Colonic mucosa (tissue), 4 donors: ENCODE results near the gene FYTTD1. TPM values are rescaled to one million over a fixed set of nuclear protein-coding genes. Genes with fewer than 3 reads are reported as not detected.

Experiments used
- DNase-seq: peaks from one replicate; pipeline ENCODE4 v3.0.0-alpha.2; 2020
- H3K27ac ChIP-seq: fragments of 200-600 bp; one replicate; pipeline ENCODE4 v1.8.0; 2021
- H3K27me3 ChIP-seq: fragments of 200-600 bp; one replicate; pipeline ENCODE4 v1.8.0; 2021
- H3K36me3 ChIP-seq: fragments of 200-600 bp; one replicate; pipeline ENCODE4 v1.8.0; 2021
- H3K4me1 ChIP-seq: fragments of 200-600 bp; one replicate; pipeline ENCODE4 v1.8.0; 2021; ENCODE audit warnings: mild to moderate bottlenecking
- H3K4me3 ChIP-seq: fragments of 200-600 bp; one replicate; pipeline ENCODE4 v1.8.0; 2021
- H3K9ac ChIP-seq, 2 donors: one replicate each; pipeline ENCODE4 v1.7.0; 2013; ENCODE audit warnings: control low read depth in 2 of 2, low read depth in 2 of 2, low read length in 2 of 2
- H3K9me3 ChIP-seq: fragments of 200-600 bp; one replicate; pipeline ENCODE4 v1.8.0; 2021
- intact Hi-C: fragments of 100-400 bp; cut with DNase I; formaldehyde crosslinking; loops from one replicate; pipeline ENCODE4 v1.14.1; 2022
- total RNA-seq, 2 donors: library from RNA; stranded (reverse); fragmentation: NEBNext Ultra II Directional in 1 of 2; extraction: Animal tissue kit (Norgen Biotek cat#: 25700) in 1 of 2; gene quantifications; one replicate each; pipeline ENCODE4 v1.2.1, GENCODE V29; 2021
- TF ChIP-seq, protein P1 (sequence below): fragments of 200-600 bp; IDR thresholded peaks from one replicate; pipeline ENCODE4 v1.8.0; 2022; ENCODE audit warnings: antibody characterized with exemption, mild to moderate bottlenecking
- donor health status: healthy.
- donor health status: DM: no; HTN: no; CAD: no.
- donor health status: DM: no; HTN: no; CAD: no.

FYTTD1 gene
- total RNA-seq, 2 donors from 2014 or later = 27.1 to 37.7 TPM

DNA sequence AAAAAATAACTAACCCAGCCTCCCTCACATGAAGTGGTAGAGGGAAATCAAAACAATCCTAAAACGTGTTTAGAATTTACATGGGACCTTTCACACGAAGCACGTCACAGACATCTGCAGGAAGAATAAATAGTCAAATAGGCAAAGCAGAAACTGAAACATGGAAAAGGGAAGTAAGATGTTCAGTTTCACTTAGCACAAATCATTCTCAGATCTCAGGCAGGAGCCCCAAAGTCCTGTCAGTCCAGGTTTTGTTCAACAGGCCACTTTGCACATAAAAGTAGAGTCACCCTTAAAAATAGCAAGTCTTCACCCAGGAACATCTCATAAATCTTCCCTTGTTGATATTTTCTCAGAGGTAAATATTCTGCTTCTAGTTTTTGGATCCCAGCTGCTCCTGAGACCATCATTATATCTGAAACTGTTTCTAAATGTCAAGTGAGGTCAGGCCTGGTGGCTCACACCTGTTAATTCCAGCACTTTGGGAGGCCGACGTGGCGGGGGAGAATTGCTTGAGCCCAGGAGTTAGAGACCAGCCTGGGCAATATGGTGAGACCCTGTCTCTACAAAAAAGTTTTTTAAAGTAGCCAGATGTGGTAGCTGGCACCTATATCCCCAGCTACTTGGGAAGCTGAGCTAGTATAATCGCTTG is 14.9 kb upstream of the FYTTD1 start:
- intact Hi-C loops = no loop called here
- H3K9ac ChIP-seq = no peak overlapping the region
- DNase-seq = no peak
- H3K9me3 ChIP-seq = no peaks in the 10 kb centered on the region
- peaks cover 14% of the 10 kb centered on the region for H3K4me1 ChIP-seq
- no peaks in the 10 kb centered on the region for H3K27me3 ChIP-seq
- H3K27ac ChIP-seq = peak overlapping the region; percentile 85
- TF ChIP-seq, protein P1, sequence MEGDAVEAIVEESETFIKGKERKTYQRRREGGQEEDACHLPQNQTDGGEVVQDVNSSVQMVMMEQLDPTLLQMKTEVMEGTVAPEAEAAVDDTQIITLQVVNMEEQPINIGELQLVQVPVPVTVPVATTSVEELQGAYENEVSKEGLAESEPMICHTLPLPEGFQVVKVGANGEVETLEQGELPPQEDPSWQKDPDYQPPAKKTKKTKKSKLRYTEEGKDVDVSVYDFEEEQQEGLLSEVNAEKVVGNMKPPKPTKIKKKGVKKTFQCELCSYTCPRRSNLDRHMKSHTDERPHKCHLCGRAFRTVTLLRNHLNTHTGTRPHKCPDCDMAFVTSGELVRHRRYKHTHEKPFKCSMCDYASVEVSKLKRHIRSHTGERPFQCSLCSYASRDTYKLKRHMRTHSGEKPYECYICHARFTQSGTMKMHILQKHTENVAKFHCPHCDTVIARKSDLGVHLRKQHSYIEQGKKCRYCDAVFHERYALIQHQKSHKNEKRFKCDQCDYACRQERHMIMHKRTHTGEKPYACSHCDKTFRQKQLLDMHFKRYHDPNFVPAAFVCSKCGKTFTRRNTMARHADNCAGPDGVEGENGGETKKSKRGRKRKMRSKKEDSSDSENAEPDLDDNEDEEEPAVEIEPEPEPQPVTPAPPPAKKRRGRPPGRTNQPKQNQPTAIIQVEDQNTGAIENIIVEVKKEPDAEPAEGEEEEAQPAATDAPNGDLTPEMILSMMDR = no peak
- H3K4me3 ChIP-seq = no peak overlapping the region
- no peaks in the 10 kb centered on the region for H3K36me3 ChIP-seq

DNA sequence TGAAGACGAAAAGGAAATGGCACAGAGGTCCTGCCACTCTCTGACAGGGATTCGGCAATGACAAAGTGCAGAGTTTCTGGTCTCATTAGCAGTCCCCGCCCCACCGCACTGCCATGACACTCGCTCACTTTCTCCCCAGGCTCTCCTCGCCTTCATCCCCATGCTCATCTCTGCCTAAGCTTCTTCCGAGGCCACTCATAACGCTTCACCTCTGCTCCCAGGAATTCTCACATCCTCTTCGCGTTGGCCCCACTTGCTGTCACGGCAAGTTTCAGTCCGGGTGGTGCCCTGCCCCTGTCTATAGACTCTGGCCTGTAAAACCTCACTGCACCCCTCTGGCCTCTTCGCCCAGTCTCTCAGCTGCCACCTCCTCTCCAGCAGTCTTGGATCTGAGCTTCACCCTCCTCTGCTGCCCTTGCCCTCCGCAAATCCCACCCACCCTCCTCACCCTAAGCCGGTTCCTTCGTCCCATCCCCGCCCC is 13.6 kb upstream of the FYTTD1 start:
- peak; percentile 45 for DNase-seq
- H3K27me3 ChIP-seq = no peaks in the 10 kb centered on the region
- peak overlapping the region; percentile 85 for H3K27ac ChIP-seq
- H3K9ac ChIP-seq = peak overlapping the region; percentile 87 to 94
- H3K4me1 ChIP-seq = peaks cover 14% of the 10 kb centered on the region
- intact Hi-C loops = no loop called here
- H3K9me3 ChIP-seq = no peaks in the 10 kb centered on the region
- TF ChIP-seq, protein P1 = no peak
- no peaks in the 10 kb centered on the region for H3K36me3 ChIP-seq
- peak overlapping the region; percentile 99 for H3K4me3 ChIP-seq

DNA sequence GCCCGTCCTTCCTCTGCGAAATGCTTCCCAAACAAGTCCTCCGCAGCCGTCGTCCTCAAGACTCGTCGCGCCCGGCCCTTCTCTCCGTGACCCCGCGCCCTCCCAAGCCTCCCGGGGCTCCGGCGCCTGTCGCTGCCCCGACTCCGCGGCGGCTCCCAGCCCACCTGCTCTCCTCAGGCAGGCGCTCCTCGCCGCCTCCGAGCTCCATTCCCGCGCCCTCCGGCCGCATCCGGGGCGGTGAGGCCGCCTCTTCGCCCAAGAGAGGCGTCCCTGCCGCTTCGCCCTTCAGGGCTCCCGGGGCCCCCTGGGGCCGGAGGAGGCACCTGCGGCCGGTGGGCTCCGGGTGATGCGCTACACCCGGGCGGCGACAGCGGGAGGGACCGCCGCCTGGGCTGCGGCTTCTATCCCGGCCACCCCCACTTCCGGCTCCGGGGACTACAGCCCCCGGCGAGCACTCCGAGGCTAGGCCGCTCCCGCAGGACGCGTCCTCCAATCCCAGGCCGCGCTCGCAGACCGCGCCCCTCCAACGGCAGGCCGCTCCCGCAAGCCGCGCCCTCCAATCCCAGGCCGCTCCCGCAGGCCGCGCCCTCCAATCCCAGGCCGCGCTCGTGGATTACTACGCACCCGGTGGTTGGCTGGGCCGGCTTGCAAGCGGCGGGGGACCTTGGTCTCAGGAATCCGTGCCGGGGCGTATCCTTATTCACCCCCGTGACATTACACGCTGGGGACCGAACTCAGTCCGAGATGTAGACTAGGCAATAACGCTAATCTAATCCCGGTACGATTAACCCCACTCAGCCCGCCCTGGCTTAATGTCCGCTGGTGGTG is 13.0 kb upstream of the FYTTD1 start, which contains the start of gene RUBCN:
RUBCN (minus strand) TSS at position 414 of the 828 bp plus-strand sequence; CDS start at position 229, 185 bp downstream.
- peak within 1 kb of the TSS; percentile 87 to 94 for H3K9ac ChIP-seq
- no peaks in the 10 kb centered on the region for H3K9me3 ChIP-seq
- TF ChIP-seq, protein P1 = no peak
- H3K4me3 ChIP-seq = peak within 1 kb of the TSS; percentile 99
- no peaks in the 10 kb centered on the region for H3K36me3 ChIP-seq
- peak; percentile 96 for DNase-seq
- H3K27ac ChIP-seq = peak within 1 kb of the TSS; percentile 85
- H3K27me3 ChIP-seq = no peaks in the 10 kb centered on the region
- intact Hi-C loops = no loop called here
- H3K4me1 ChIP-seq = peaks cover 14% of the 10 kb centered on the region

DNA sequence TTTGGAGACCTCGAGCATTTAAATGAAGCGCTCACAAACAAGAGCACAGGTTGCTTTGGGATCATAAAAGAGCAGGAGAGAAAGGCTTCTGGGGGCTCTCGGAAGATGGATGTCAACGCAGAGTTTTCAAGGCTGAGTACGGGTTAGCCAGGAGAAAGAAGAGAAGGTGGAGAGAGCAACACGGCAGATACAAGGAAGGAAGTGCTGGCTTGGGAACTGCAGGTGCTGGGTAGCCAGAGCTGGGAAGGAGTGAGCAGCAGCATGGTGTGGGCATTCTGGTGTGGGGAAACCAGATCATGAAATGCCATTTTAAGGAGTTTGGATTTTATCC is 12.4 kb upstream of the FYTTD1 start:
- no peaks in the 10 kb centered on the region for H3K27me3 ChIP-seq
- intact Hi-C loops = no loop called here
- H3K27ac ChIP-seq = peak overlapping the region; percentile 85

More for the DNA sequence above, 12.4 kb upstream of the FYTTD1 start:
- Histone ChIP-seq H3K9me3 (no peaks in the 10 kb centered on the region), H3K4me3 (peak overlapping the region; percentile 99), H3K36me3 (no peaks in the 10 kb centered on the region), H3K9ac (peak overlapping the region; percentile 66 to 68), H3K4me1 (peaks cover 14% of the 10 kb centered on the region)
- DNase-seq = no peak
- TF ChIP-seq, protein P1 = no peak
